Tibial nerve (tissue), 4 donors: ENCODE data around the gene ARF3. TPM values are rescaled to one million over a fixed set of nuclear protein-coding genes. Genes with fewer than 3 reads are reported as not detected.

Source experiments
- DNase-seq, 2 donors: peaks; one replicate each; pipeline ENCODE4 v3.0.0-alpha.2; 2019; ENCODE audit warnings: low spot score in 2 of 2
- H3K27ac ChIP-seq, 4 donors: fragments of 200-600 bp; sonication (generic) in 3 of 4; one replicate each; pipeline ENCODE4 v1.5.1; 2017 to 2019; ENCODE audit warnings: mild to moderate bottlenecking in 1 of 4
- H3K27me3 ChIP-seq, 2 donors: fragments of 200-600 bp; sonication (generic) in 1 of 2; one replicate each; pipeline versions ENCODE4 v1.5.1 to v1.6.0; 2017 to 2019
- H3K36me3 ChIP-seq, 3 donors: fragments of 200-600 bp; sonication (generic); one replicate each; pipeline ENCODE4 v1.5.1; 2018 to 2019
- H3K4me1 ChIP-seq, 4 donors: fragments of 200-600 bp; sonication (generic) in 3 of 4; one replicate each; pipeline ENCODE4 v1.5.1; 2017 to 2019
- H3K4me3 ChIP-seq, 4 donors: fragments of 200-600 bp; sonication (generic) in 3 of 4; one replicate each; pipeline ENCODE4 v1.5.1; 2017 to 2019; ENCODE audit warnings: mild to moderate bottlenecking in 1 of 4, moderate library complexity in 1 of 4
- H3K9me3 ChIP-seq, 4 donors: fragments of 200-600 bp; sonication (generic) in 3 of 4; one replicate each; pipeline ENCODE4 v1.5.1; 2017 to 2019
- EP300 ChIP-seq, 2 donors: sonication (generic); formaldehyde crosslinking; IDR thresholded peaks; one replicate each; pipeline ENCODE4 v1.6.1; 2017; ENCODE audit warnings: antibody characterized with exemption in 2 of 2, mild to moderate bottlenecking in 1 of 2
- POLR2A ChIP-seq, 2 donors: fragments of 450-650 bp; IDR thresholded peaks; one replicate each; pipeline ENCODE4 v1.6.1; 2017; ENCODE audit warnings: antibody characterized with exemption in 2 of 2, mild to moderate bottlenecking in 2 of 2, moderate library complexity in 2 of 2
- WGBS, 2 donors: methylation state at CpG; one replicate each; pipeline ENCODE4 v1.1.5; 2018; 5-methylcytosine and 5-hydroxymethylcytosine counted together
- total RNA-seq, 4 donors: library from RNA; depleted of rRNA; stranded (reverse); fragments of >200 nt; gene quantifications; one replicate each; pipeline ENCODE4 v1.1.0, GENCODE V29; 2016
- TF ChIP-seq, protein P1 (sequence below), 5 experiments: fragments of 200-600 bp in 3 of 5; fragments of 450-650 bp in 2 of 5; sonication (generic) in 3 of 5; IDR thresholded peaks; one replicate each; pipeline ENCODE4 v1.5.1; 2016 to 2019; ENCODE audit warnings: antibody characterized with exemption in 5 of 5, mild to moderate bottlenecking in 3 of 5, moderate library complexity in 2 of 5

The ARF3 gene
- total RNA-seq, 4 donors from 2014 or later, result 45.3 to 55.2 (median 49.3) TPM

GRCh38 chr12:48968467-48968866, 11.2 kb upstream of the ARF3 start:
- TF ChIP-seq POLR2A (IDR thresholded peaks at IDR 0.05) (no peak), EP300 (IDR thresholded peaks at IDR 0.05) (no peak)
- TF ChIP-seq, protein P1, sequence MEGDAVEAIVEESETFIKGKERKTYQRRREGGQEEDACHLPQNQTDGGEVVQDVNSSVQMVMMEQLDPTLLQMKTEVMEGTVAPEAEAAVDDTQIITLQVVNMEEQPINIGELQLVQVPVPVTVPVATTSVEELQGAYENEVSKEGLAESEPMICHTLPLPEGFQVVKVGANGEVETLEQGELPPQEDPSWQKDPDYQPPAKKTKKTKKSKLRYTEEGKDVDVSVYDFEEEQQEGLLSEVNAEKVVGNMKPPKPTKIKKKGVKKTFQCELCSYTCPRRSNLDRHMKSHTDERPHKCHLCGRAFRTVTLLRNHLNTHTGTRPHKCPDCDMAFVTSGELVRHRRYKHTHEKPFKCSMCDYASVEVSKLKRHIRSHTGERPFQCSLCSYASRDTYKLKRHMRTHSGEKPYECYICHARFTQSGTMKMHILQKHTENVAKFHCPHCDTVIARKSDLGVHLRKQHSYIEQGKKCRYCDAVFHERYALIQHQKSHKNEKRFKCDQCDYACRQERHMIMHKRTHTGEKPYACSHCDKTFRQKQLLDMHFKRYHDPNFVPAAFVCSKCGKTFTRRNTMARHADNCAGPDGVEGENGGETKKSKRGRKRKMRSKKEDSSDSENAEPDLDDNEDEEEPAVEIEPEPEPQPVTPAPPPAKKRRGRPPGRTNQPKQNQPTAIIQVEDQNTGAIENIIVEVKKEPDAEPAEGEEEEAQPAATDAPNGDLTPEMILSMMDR (IDR thresholded peaks at IDR 0.05), result no peak
- Histone ChIP-seq H3K27ac (no peak overlapping the region), H3K4me1 (peaks cover 0 to 46% (median 18%) of the 10 kb centered on the region in 4 donors), H3K27me3 (peaks cover 0 to 63% of the 10 kb centered on the region in 2 donors), H3K4me3 (no peak overlapping the region), H3K36me3 (no peaks in the 10 kb centered on the region), H3K9me3 (no peaks in the 10 kb centered on the region)
- WGBS, 2 donors, result 70 to 81% methylated on average over 3 of the region's 3 CpGs
- DNase-seq, result no peak

- no peak for DNase-seq
- TF ChIP-seq EP300 (IDR thresholded peaks at IDR 0.05), result no peak
- TF ChIP-seq, protein P1 (IDR thresholded peaks at IDR 0.05), result no peak
- TF ChIP-seq POLR2A (IDR thresholded peaks at IDR 0.05), result no peak
- Histone ChIP-seq H3K4me1 (peaks cover 0 to 41% (median 17%) of the 10 kb centered on the region in 4 donors), H3K4me3 (no peak overlapping the region), H3K27me3 (peaks cover 0 to 59% of the 10 kb centered on the region in 2 donors), H3K9me3 (no peaks in the 10 kb centered on the region), H3K27ac (no peak overlapping the region), H3K36me3 (no peaks in the 10 kb centered on the region)
- 75 to 81% methylated on average over 6 of the region's 7 CpGs for WGBS, 2 donors
These were observed 10.7 kb upstream of the ARF3 start for GRCh38 chr12:48967991-48968390.

- H3K9me3 ChIP-seq, result no peaks in the 10 kb centered on the region
- DNase-seq, result no peak
- TF ChIP-seq POLR2A (IDR thresholded peaks at IDR 0.05), result no peak
- TF ChIP-seq, protein P1 (IDR thresholded peaks at IDR 0.05), result no peak
- peaks cover 0 to 42% of the 10 kb centered on the region in 2 donors for H3K27me3 ChIP-seq
- peaks cover 0 to 24% (median 9%) of the 10 kb centered on the region in 4 donors for H3K4me1 ChIP-seq
- H3K27ac ChIP-seq, result no peak overlapping the region
- H3K4me3 ChIP-seq, result no peak overlapping the region
- 51 to 57% methylated on average over 17 to 19 of the region's 20 CpGs for WGBS, 2 donors
- no peaks in the 10 kb centered on the region for H3K36me3 ChIP-seq
These were observed 9.0 kb upstream of the ARF3 start for GRCh38 chr12:48966177-48966895.

DNA sequence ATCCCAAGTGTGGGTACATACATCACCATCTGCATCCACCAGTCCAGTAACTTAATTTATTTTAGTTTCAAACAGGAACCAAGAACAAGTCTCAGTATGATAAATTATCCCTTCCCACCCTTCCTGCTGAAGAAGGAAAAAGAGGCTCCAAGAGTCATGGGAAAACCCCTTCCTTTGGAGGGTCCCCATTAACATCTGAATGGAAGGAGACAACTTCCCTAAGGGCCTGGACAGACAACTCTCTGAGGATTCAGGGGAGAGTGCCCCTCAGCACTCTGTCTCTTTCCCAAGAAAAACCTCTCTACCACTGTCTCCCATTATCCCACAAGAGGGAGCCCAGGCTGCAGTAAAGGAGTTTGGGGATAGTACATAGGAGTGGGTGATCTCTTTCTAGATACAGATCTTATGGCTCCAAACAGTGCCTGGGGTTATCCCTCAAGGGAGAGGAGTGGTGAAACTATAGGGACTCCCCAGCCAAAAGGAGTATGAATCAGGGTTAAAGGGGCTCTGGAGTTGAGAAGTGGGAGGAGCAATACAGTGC, 8.1 kb upstream of the ARF3 start:
- Histone ChIP-seq H3K27me3 (peaks cover 0 to 32% of the 10 kb centered on the region in 2 donors), H3K4me3 (no peak overlapping the region), H3K4me1 (peaks cover 0 to 15% (median 7%) of the 10 kb centered on the region in 4 donors), H3K36me3 (no peaks in the 10 kb centered on the region), H3K9me3 (no peaks in the 10 kb centered on the region), H3K27ac (no peak overlapping the region)
- no peak for DNase-seq
- TF ChIP-seq, protein P1 (IDR thresholded peaks at IDR 0.05), result no peak
- TF ChIP-seq EP300 (IDR thresholded peaks at IDR 0.05) (no peak), POLR2A (IDR thresholded peaks at IDR 0.05) (no peak)

DNA sequence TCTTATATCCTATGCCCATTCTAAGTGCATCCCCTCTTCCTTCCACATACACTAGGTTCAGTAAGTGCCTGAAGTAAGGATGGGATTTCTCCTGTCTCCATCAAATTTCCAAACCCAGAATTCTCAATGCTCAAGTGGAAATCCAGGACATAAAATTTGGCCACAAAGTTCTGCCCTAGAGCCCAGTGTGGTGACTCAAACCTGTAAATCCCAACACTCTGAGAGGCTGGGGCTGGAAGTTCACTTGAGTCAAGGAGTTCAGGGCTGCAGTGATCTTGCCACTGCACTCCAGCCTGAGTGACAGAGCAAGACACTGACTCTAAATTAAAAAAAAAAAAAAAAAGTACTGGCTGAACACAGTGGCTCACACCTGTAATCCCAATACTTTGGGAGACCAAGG, 4.5 kb upstream of the ARF3 start:
- Histone ChIP-seq H3K27ac (no peak overlapping the region), H3K27me3 (peaks cover 0 to 17% of the 10 kb centered on the region in 2 donors), H3K4me1 (peaks cover 0 to 8% (median 3%) of the 10 kb centered on the region in 4 donors), H3K36me3 (no peaks in the 10 kb centered on the region), H3K9me3 (no peaks in the 10 kb centered on the region), H3K4me3 (no peak overlapping the region)
- no peak for DNase-seq
- TF ChIP-seq, protein P1 (IDR thresholded peaks at IDR 0.05), result no peak
